ENCODE results near the gene RASAL2. TPM values are rescaled to one million over a fixed set of nuclear protein-coding genes. Genes with fewer than 3 reads are reported as not detected.

RASAL2 gene
- polyA plus RNA-seq, 2 of the 4 experiments (the other 2 are of a cell fraction), result 7.1 to 17.6 TPM

- CTCF ChIA-PET, result interaction anchor here (4.2 kb wide), 1 partner anchor 13 kb away, joined by 26 read pairs; no protein-coding TSS in a partner anchor
- POLR2A ChIA-PET, result no interaction called here
- DNase-seq (ENCODE audit: low read depth in 1 of 2, low spot score in 1 of 2) (no peak), FAIRE-seq (no peak), ATAC-seq (no peak)
- H3K4me3 ChIP-seq, result no peak overlapping the region
- no peak overlapping the region for H3K27ac ChIP-seq
- 60% methylated on average over 4 of the region's 4 CpGs for WGBS (ENCODE audit: missing lambda C conversion rate)
- H3K9me3 ChIP-seq, result no peaks in the 10 kb centered on the region
- H3K4me1 ChIP-seq, result no peaks in the 10 kb centered on the region
- no peak for TF ChIP-seq POLR2A (IDR thresholded peaks at IDR 0.05; ENCODE audit: low read length)
- TF ChIP-seq PHF8 (IDR thresholded peaks at IDR 0.05; ENCODE audit: borderline replicate concordance, low read depth), result no peak
- TF ChIP-seq MAX (IDR thresholded peaks at IDR 0.05), result no peak
- no peak for TF ChIP-seq SREBF2 (IDR thresholded peaks at IDR 0.05)
- no peak for TF ChIP-seq BHLHE40 (IDR thresholded peaks at IDR 0.05; ENCODE audit: low read depth, low read length)
- TF ChIP-seq FOSL2 (IDR thresholded peaks at IDR 0.05), result no peak
- TF ChIP-seq FOSL2 (CRISPR knock-in tag; IDR thresholded peaks at IDR 0.05), result no peak
- no peak for TF ChIP-seq MAZ (IDR thresholded peaks at IDR 0.05; ENCODE audit: borderline replicate concordance, low read depth, low read length)
- TF ChIP-seq CBX2 (IDR thresholded peaks at IDR 0.05; ENCODE audit: borderline replicate concordance, low read depth), result no peak
- no peak for TF ChIP-seq NFE2L2 (conservative IDR thresholded peaks at IDR 0.05; ENCODE audit: low read length)
- TF ChIP-seq KDM5A (IDR thresholded peaks at IDR 0.05), result no peak
- no peak for TF ChIP-seq HMGXB4 (CRISPR knock-in tag; IDR thresholded peaks at IDR 0.05; ENCODE audit: borderline replicate concordance)
- no peak for TF ChIP-seq HOXB13 (CRISPR knock-in tag; IDR thresholded peaks at IDR 0.05; ENCODE audit: low read depth)
- TF ChIP-seq GATA3 (IDR thresholded peaks at IDR 0.05; ENCODE audit: borderline replicate concordance), result no peak
- TF ChIP-seq MAFK (IDR thresholded peaks at IDR 0.05; ENCODE audit: partially characterized antibody), result no peak
- TF ChIP-seq JUNB (IDR thresholded peaks at IDR 0.05), result no peak
- no peak for TF ChIP-seq RAD21 (conservative IDR thresholded peaks at IDR 0.05 in 1 of 2, IDR thresholded peaks at IDR 0.05 in 1 of 2)
- TF ChIP-seq, protein P1, sequence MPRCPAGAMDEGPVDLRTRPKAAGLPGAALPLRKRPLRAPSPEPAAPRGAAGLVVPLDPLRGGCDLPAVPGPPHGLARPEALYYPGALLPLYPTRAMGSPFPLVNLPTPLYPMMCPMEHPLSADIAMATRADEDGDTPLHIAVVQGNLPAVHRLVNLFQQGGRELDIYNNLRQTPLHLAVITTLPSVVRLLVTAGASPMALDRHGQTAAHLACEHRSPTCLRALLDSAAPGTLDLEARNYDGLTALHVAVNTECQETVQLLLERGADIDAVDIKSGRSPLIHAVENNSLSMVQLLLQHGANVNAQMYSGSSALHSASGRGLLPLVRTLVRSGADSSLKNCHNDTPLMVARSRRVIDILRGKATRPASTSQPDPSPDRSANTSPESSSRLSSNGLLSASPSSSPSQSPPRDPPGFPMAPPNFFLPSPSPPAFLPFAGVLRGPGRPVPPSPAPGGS (IDR thresholded peaks at IDR 0.05), result no peak
- no peak for TF ChIP-seq HEYL (CRISPR knock-in tag; IDR thresholded peaks at IDR 0.05)
- TF ChIP-seq ESRRA (IDR thresholded peaks at IDR 0.05; ENCODE audit: borderline replicate concordance, low read length), result no peak
- no peak overlapping the region for H3K4me2 ChIP-seq
These were observed 394.5 kb downstream of the RASAL2 start for GRCh38 chr1:178488393-178488792.

GRCh38 chr1:178489399-178489798, 395.5 kb downstream of the RASAL2 start:
- DNase-seq (ENCODE audit: low read depth in 1 of 2, low spot score in 1 of 2), result no peak
- Histone ChIP-seq H3K9me3 (no peaks in the 10 kb centered on the region), H3K4me3 (no peak overlapping the region), H3K27ac (no peak overlapping the region), H3K4me1 (no peaks in the 10 kb centered on the region), H3K4me2 (no peak overlapping the region)
- WGBS (ENCODE audit: missing lambda C conversion rate), result 86% methylated on average over 4 of the region's 4 CpGs
- no peak for FAIRE-seq
- ChIA-PET POLR2A (no interaction called here), CTCF (interaction anchor here (4.2 kb wide), 1 partner anchor 12 kb away, joined by 26 read pairs; no protein-coding TSS in a partner anchor)
- TF ChIP-seq NPAS2 (CRISPR knock-in tag; IDR thresholded peaks at IDR 0.05; ENCODE audit: borderline replicate concordance), result no peak
- TF ChIP-seq, protein P2, sequence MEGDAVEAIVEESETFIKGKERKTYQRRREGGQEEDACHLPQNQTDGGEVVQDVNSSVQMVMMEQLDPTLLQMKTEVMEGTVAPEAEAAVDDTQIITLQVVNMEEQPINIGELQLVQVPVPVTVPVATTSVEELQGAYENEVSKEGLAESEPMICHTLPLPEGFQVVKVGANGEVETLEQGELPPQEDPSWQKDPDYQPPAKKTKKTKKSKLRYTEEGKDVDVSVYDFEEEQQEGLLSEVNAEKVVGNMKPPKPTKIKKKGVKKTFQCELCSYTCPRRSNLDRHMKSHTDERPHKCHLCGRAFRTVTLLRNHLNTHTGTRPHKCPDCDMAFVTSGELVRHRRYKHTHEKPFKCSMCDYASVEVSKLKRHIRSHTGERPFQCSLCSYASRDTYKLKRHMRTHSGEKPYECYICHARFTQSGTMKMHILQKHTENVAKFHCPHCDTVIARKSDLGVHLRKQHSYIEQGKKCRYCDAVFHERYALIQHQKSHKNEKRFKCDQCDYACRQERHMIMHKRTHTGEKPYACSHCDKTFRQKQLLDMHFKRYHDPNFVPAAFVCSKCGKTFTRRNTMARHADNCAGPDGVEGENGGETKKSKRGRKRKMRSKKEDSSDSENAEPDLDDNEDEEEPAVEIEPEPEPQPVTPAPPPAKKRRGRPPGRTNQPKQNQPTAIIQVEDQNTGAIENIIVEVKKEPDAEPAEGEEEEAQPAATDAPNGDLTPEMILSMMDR (IDR thresholded peaks at IDR 0.05), result no peak
- TF ChIP-seq RAD21 (conservative IDR thresholded peaks at IDR 0.05 in 1 of 2, IDR thresholded peaks at IDR 0.05 in 1 of 2), result no peak
- no peak for TF ChIP-seq CHD2 (IDR thresholded peaks at IDR 0.05; ENCODE audit: low read length, partially characterized antibody)
- no peak for TF ChIP-seq JUN (IDR thresholded peaks at IDR 0.05)
- no peak for TF ChIP-seq ZC3H11A (IDR thresholded peaks at IDR 0.05)
- TF ChIP-seq ATOH8 (CRISPR knock-in tag; IDR thresholded peaks at IDR 0.05; ENCODE audit: low read depth), result no peak
- no peak for TF ChIP-seq HDAC2 (IDR thresholded peaks at IDR 0.05)
- no peak for TF ChIP-seq NFE2L2 (conservative IDR thresholded peaks at IDR 0.05; ENCODE audit: low read length)
- TF ChIP-seq, protein P3, sequence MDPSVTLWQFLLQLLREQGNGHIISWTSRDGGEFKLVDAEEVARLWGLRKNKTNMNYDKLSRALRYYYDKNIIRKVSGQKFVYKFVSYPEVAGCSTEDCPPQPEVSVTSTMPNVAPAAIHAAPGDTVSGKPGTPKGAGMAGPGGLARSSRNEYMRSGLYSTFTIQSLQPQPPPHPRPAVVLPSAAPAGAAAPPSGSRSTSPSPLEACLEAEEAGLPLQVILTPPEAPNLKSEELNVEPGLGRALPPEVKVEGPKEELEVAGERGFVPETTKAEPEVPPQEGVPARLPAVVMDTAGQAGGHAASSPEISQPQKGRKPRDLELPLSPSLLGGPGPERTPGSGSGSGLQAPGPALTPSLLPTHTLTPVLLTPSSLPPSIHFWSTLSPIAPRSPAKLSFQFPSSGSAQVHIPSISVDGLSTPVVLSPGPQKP (IDR thresholded peaks at IDR 0.05; ENCODE audit: low read depth, low read length), result no peak
- TF ChIP-seq MYC (IDR thresholded peaks at IDR 0.05; ENCODE audit: borderline replicate concordance, low read length), result no peak
- TF ChIP-seq HOXA7 (CRISPR knock-in tag; IDR thresholded peaks at IDR 0.05), result no peak
- no peak for TF ChIP-seq MAFK (IDR thresholded peaks at IDR 0.05; ENCODE audit: partially characterized antibody)
- no peak for TF ChIP-seq TFCP2L1 (CRISPR knock-in tag; IDR thresholded peaks at IDR 0.05)
- TF ChIP-seq SREBF2 (IDR thresholded peaks at IDR 0.05), result no peak
- no peak for ATAC-seq

Measured in A549 (cell line).